MM.1S (cell line): Measurements from ENCODE around the gene GOLGA8K.
"Not testable (repeated sequence)": the region's sequence is repeated elsewhere in the genome, so short reads cannot be mapped to it uniquely, and the experiment has no call there.

ENCODE experiments used
- DNase-seq: peaks from one replicate; pipeline ENCODE4 v3.0.0-alpha.2; 2015
- H2AFZ ChIP-seq: fragments of 300-600 bp; sonication (generic); 2 replicates; pipeline ENCODE4 v1.6.0; 2016; ENCODE audit warnings: antibody characterized with exemption, low read length
- H3F3A ChIP-seq: fragments of 300-600 bp; sonication (generic); 2 replicates; pipeline ENCODE4 v1.6.1; 2016; ENCODE audit warnings: mild to moderate bottlenecking, antibody characterized with exemption, low read length, moderate library complexity, mixed read lengths; ENCODE audit not compliant: insufficient read depth
- H3K27ac ChIP-seq: fragments of 300-600 bp; sonication (generic); 2 replicates; pipeline ENCODE4 v1.5.1; 2016; ENCODE audit warnings: mild to moderate bottlenecking, low read length
- H3K27me3 ChIP-seq: fragments of 300-600 bp; sonication (generic); replicated peaks from 2 replicates; pipeline ENCODE4 v1.6.0; 2016; ENCODE audit warnings: low read length; ENCODE audit not compliant: insufficient read depth
- H3K36me3 ChIP-seq: fragments of 300-600 bp; sonication (generic); replicated peaks from 2 replicates; pipeline ENCODE4 v1.6.1; 2016; ENCODE audit warnings: mild to moderate bottlenecking, low read length, mixed read lengths; ENCODE audit not compliant: insufficient read depth
- H3K4me1 ChIP-seq: fragments of 300-600 bp; sonication (generic); 2 replicates; pipeline ENCODE4 v1.6.1; 2016; ENCODE audit warnings: low read length, mixed read lengths
- H3K4me2 ChIP-seq: fragments of 300-600 bp; sonication (generic); 2 replicates; pipeline ENCODE4 v1.6.0; 2016; ENCODE audit warnings: low read depth, low read length
- H3K4me3 ChIP-seq: fragments of 300-600 bp; sonication (generic); 2 replicates; pipeline ENCODE4 v1.5.1; 2016; ENCODE audit warnings: low read length, mixed read lengths
- H3K79me2 ChIP-seq: fragments of 300-600 bp; sonication (generic); 2 replicates; pipeline ENCODE4 v1.6.1; 2016; ENCODE audit warnings: mixed run types, low read length, mixed read lengths
- H3K9ac ChIP-seq: fragments of 300-600 bp; sonication (generic); 2 replicates; pipeline ENCODE4 v1.6.1; 2016; ENCODE audit warnings: low read length, mixed read lengths
- H3K9me2 ChIP-seq: fragments of 300-600 bp; sonication (generic); replicated peaks from 2 replicates; pipeline ENCODE4 v1.6.1; 2016; ENCODE audit warnings: mild to moderate bottlenecking, low read length, mixed read lengths; ENCODE audit not compliant: insufficient read depth
- H3K9me3 ChIP-seq: fragments of 300-600 bp; sonication (generic); replicated peaks from 2 replicates; pipeline ENCODE4 v1.6.1; 2016; ENCODE audit warnings: mild to moderate bottlenecking, low read length, mixed read lengths; ENCODE audit not compliant: insufficient read depth
- H4K20me1 ChIP-seq: fragments of 300-600 bp; sonication (generic); 2 replicates; pipeline ENCODE4 v1.6.1; 2016; ENCODE audit warnings: mild to moderate bottlenecking, low read length, moderate library complexity, mixed read lengths; ENCODE audit not compliant: insufficient read depth

GOLGA8K gene

GRCh38 chr15:32350563-32351220 is 52.4 kb downstream of the GOLGA8K start:
- H3K4me1 ChIP-seq, H3K4me2 ChIP-seq, H3K36me3 ChIP-seq, H3F3A ChIP-seq, H3K9me2 ChIP-seq, H3K27ac ChIP-seq, H3K9ac ChIP-seq, H3K9me3 ChIP-seq, DNase-seq, H3K4me3 ChIP-seq, H3K27me3 ChIP-seq, H2AFZ ChIP-seq, H4K20me1 ChIP-seq, H3K79me2 ChIP-seq: not testable (repeated sequence)

GRCh38 chr15:32347037-32347436 is 56.1 kb downstream of the GOLGA8K start:
- H3K9ac ChIP-seq, H3K36me3 ChIP-seq, H2AFZ ChIP-seq, H3K4me2 ChIP-seq, DNase-seq, H3K9me3 ChIP-seq, H3K27ac ChIP-seq, H3K27me3 ChIP-seq, H3K79me2 ChIP-seq, H3K4me1 ChIP-seq, H3K9me2 ChIP-seq, H3K4me3 ChIP-seq, H3F3A ChIP-seq, H4K20me1 ChIP-seq: not testable (repeated sequence)

GRCh38 chr15:32345978-32346547 is 57.0 kb downstream of the GOLGA8K start:
- DNase-seq, H3K79me2 ChIP-seq, H3F3A ChIP-seq, H3K4me2 ChIP-seq, H3K9ac ChIP-seq, H3K4me1 ChIP-seq, H3K27ac ChIP-seq, H3K27me3 ChIP-seq, H3K9me2 ChIP-seq, H3K4me3 ChIP-seq, H3K36me3 ChIP-seq, H3K9me3 ChIP-seq, H2AFZ ChIP-seq, H4K20me1 ChIP-seq: not testable (repeated sequence)

- H4K20me1 ChIP-seq, DNase-seq, H3K4me1 ChIP-seq, H3F3A ChIP-seq, H3K79me2 ChIP-seq, H3K4me3 ChIP-seq, H3K27me3 ChIP-seq, H3K9me3 ChIP-seq, H3K27ac ChIP-seq, H3K9ac ChIP-seq, H3K36me3 ChIP-seq, H3K4me2 ChIP-seq, H2AFZ ChIP-seq, H3K9me2 ChIP-seq: not testable (repeated sequence)
These were observed 59.2 kb downstream of the GOLGA8K start for GRCh38 chr15:32343921-32344320.
